Ramos (cell line): ENCODE data around the gene RLN3.

Experiments used
- in situ Hi-C: fragments of 300-500 bp; cut with MboI; formaldehyde crosslinking; loops from one replicate; pipeline ENCODE4 v1.14.3; 2022; ENCODE audit warnings: low sequenced_read_pairs; ENCODE audit not compliant: unreplicated experiment

Gene RLN3

DNA sequence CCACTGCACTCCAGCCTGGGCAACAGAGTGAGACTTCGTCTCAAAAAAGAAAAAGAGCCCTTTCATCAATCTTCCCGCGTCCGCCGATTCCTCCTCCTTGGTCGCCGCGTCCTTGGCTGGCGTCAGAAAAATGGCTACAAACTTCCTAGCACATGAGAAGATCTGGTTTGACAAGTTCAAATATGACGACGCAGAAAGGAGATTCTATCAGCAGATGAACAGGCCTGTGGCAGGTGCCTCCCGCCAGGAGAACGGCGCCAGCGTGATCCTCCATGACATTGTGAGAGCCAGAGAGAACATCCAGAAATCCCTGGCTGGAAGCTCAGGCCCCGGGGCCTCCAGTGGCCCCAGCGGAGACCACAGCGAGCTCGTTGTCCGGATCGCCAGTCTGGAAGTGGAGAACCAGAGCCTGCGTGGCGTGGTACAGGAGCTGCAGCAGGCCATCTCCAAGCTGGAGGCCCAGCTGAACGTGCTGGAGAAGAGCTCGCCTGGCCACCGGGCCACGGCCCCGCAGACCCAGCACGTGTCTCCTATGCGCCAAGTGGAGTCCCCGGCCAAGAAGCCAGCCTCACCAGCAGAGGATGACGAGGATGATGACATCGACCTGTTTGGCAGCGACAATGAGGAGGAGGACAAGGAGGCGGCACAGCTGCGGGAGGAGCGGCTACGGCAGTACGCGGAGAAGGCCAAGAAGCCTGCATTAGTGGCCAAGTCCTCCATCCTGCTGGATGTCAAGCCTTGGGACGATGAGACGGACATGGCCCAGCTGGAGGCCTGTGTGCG lies 42.5 kb downstream of the RLN3 start:
- in situ Hi-C loops = loop anchor here (5.0 to 25.0 kb wide), 3 partner anchors 188 to 796 kb away; no protein-coding TSS in a partner anchor

DNA sequence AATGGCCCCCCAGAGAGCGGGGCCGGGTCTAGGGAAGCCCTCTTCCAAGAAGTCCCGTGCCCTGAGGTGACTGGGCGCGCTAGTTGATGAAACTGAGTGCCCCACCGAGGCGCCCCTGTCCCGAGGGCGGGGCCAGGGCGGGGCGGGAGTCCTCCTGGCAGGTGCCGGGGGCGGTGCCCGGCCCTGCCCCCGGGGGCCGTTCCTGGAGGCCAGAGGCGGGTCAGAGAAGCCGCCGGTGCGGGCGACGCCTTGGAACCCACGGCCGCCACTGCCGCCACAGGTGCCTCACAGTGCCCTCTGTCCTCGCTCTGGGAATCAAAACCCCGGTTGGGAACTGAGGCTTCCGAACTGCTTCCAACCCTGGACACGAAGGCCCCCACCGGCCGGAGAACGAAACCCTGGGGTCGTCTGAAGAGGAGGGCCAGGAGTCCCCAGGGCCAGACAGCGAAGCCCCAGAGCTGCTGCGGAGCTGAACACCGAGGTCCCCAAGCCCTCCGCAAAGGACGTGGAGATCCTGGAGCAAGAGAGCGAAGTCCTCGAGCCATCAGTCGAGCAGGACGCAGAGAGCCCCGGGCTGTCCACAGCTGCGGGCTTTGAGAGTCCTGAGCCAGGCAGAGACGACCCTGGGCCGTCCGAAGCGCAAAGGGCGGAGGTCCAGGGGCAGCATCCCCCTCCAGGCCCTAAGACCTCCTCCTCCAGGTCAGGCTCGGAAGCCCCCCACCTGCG lies 44.8 kb downstream of the RLN3 start, which contains the start of gene MISP3:
TSS of gene MISP3 (plus strand) at position 252 of the 726 bp plus-strand sequence. CDS start 524 bp downstream, outside the sequence.
- in situ Hi-C loops = loop anchor here (5.0 to 25.0 kb wide), 3 partner anchors 190 to 798 kb away; no protein-coding TSS in a partner anchor

DNA sequence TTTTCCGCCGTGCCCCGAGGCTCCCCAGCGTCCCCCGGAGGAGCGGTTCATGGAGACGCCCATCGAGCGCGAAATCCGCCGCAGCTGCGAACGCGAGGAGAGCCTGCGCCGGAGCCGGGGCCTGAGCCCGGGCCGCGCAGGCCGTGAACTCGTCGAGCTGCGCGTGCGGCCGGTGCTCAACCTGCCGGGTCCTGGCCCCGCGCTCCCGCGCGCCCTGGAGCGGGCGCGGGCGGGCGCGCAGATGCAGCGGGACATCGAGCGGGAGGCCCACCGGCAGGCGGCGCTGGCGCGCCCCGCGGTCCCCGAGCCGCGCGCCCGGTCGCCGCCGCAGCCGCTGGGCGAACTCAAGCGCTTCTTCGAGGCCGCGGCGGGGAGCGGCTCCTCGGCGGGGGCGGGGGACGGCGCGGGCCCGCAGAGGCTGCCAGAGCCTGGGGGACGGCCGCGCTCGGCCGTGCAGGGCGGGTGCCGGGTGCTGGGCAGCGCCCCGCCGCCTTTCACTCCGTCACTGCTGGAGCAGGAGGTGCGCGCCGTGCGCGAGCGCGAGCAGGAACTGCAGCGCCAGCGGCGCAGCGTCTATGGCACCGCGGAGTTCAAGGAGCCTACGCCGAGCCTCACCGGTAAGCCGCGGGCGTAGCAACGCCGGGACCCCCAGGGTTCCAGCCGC lies 45.4 kb downstream of the RLN3 start:
- in situ Hi-C loops = loop anchor here (5.0 to 25.0 kb wide), 3 partner anchors 191 to 799 kb away; no protein-coding TSS in a partner anchor

DNA sequence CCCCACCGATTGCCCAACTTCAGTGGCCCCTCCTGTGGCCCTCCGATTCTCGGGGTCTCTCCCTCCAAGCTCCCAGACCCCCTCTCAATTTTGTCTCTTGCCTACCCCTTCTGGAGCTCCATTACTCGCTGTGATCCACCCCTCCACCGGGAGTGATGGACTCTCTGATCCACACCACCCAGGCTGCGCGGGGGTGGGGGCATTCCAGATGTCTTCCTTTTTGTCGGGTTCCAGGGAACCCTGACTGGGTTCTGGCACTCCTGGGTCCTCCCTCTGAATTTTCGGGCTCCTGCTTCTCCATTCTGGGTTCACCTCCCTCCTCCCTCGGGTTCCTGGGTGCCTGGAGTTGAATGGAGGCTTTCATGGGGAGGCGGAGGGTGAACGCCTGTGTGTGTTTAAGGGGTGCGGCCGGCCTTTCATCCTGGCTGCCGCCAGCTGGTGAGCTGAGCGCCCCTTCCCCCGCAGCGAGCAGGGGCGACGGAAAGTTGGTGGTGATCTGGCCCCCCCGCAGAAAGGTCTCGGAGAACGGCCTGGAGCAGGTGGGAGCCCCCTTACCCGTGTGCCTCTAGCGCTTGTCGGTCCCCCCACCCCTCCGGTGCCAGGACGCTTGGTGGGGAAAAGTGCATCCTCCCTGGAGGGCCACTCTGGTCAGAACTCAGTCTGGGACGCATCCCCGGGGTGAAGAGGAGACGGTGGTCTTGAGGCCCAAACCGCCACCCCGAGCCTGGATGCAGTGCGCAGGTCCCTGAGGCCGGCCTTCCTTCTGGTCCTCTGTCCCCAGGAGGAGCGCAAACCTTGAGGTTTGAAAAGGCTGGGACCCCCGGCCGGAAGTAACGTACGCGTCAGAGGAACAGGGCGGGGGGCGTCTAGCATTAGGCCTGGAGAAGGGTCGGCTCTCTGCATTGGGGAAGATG lies 46.2 kb downstream of the RLN3 start:
- in situ Hi-C loops = loop anchor here (5.0 to 25.0 kb wide), 3 partner anchors 192 to 799 kb away; no protein-coding TSS in a partner anchor

DNA sequence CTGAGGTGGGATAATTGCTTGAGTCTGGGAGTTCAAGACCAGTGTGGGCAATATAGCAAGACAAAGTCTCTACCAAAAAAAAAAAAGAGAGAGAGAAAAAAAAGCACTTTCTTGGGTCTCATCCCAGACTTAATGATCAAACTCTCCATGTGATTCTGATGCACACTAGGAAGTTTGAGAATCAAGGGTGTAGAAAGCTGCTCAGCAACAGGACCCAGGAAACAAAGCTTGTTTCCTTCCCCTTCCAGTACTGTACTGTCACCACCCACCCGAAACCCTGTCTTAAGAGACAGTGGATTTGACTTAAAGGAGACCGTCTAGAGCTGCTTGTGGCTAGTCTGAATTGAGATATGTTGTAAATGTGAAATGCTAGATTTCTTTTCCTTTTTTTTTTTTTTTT lies 50.5 kb downstream of the RLN3 start:
- in situ Hi-C loops = loop anchor here (10.0 kb wide), 1 partner anchor 804 kb away; no protein-coding TSS in a partner anchor
